ENCODE results near the gene JCHAIN.

DNA sequence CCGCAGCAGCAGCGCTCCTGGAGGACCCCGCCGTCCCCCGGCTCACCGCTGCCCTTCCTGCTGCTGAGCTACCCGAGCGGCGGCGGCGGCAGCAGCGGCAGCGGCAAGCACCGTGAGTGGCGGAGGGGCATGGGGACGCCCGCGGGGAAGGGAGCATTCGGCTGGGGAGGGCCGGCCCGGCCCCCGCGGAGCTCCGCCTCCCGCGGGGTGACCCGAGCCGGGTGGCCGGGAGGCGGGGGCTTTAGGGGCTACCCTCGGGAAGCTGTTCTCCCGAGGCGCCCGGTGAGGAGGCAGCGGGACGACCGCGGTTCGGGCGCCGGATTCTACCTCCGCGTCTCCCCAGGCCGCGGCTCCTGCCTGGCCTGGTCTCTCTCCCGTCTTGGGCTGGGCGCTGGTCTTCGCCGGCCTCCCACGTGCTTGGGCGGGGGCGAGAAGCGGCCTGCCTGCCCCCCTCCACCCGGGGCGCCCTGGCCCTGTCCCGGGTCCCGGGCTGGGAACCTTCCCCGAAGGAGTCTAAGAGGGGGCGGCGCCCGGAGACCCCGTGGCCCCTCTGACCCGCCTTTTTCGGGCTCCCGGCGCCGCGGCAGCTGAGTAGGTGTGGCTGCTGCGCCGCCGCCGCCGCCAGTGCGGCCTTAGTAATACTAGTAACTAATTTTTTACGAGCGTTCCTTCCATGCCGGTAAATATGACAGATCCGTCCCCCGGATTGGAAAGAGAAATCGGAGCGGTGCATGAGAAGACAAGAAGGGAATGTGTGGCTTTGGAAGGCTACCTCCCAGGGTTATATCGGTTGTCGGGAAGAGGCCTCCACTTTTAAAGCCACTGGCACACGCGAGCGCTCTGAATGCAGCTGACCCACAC, 39.1 kb upstream of the JCHAIN start:
- peak; percentile 34 for TF ChIP-seq POLR2A (IDR thresholded peaks at IDR 0.05)
- TF ChIP-seq, protein P1, sequence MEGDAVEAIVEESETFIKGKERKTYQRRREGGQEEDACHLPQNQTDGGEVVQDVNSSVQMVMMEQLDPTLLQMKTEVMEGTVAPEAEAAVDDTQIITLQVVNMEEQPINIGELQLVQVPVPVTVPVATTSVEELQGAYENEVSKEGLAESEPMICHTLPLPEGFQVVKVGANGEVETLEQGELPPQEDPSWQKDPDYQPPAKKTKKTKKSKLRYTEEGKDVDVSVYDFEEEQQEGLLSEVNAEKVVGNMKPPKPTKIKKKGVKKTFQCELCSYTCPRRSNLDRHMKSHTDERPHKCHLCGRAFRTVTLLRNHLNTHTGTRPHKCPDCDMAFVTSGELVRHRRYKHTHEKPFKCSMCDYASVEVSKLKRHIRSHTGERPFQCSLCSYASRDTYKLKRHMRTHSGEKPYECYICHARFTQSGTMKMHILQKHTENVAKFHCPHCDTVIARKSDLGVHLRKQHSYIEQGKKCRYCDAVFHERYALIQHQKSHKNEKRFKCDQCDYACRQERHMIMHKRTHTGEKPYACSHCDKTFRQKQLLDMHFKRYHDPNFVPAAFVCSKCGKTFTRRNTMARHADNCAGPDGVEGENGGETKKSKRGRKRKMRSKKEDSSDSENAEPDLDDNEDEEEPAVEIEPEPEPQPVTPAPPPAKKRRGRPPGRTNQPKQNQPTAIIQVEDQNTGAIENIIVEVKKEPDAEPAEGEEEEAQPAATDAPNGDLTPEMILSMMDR (IDR thresholded peaks at IDR 0.05): peak in 2 of 4 experiments; percentile 7 to 9
- TF ChIP-seq POLR2AphosphoS5 (IDR thresholded peaks at IDR 0.05): no peak

Measured in prostate gland (tissue), 2 donors.